Activated CD8-positive, alpha-beta memory T cell treated with anti-CD3 and anti-CD28 coated beads for 24 hours (primary cell): ENCODE data around the gene PAX2.
A peak's percentile ranks its signal among the peaks of the same experiment; 100 is the strongest.

Source experiments
- DNase-seq: peaks from one replicate; pipeline ENCODE4 v3.0.0-alpha.2; 2020

The PAX2 gene

GRCh38 chr10:100725071-100725471, 20.3 kb upstream of the PAX2 start:
- DNase-seq, result no peak

- DNase-seq, result no peak
Measured at GRCh38 chr10:100725869-100726426, 19.4 kb upstream of the PAX2 start.

GRCh38 chr10:100727808-100728207, 17.6 kb upstream of the PAX2 start:
- DNase-seq, result no peak

GRCh38 chr10:100728928-100729861, 16.2 kb upstream of the PAX2 start:
- DNase-seq, result peak; percentile 68

- no peak for DNase-seq
Measured at GRCh38 chr10:100729862-100730724, 15.3 kb upstream of the PAX2 start.

GRCh38 chr10:100730725-100731406, 14.5 kb upstream of the PAX2 start:
- DNase-seq, result peak; percentile 55

- DNase-seq, result no peak
Measured at GRCh38 chr10:100731407-100732240, 13.8 kb upstream of the PAX2 start.

- DNase-seq, result no peak
Measured at GRCh38 chr10:100732241-100732596, 13.2 kb upstream of the PAX2 start.

- no peak for DNase-seq
Measured at GRCh38 chr10:100733329-100733728, 12.1 kb upstream of the PAX2 start.

GRCh38 chr10:100734295-100735086, 10.9 kb upstream of the PAX2 start:
- DNase-seq, result no peak

- no peak for DNase-seq
Measured at GRCh38 chr10:100735087-100735336, 10.4 kb upstream of the PAX2 start.

- no peak for DNase-seq
Measured at GRCh38 chr10:100735337-100736143, 9.8 kb upstream of the PAX2 start.

GRCh38 chr10:100736144-100736808, 9.1 kb upstream of the PAX2 start:
- no peak for DNase-seq

- no peak for DNase-seq
Measured at GRCh38 chr10:100736809-100737354, 8.5 kb upstream of the PAX2 start.

GRCh38 chr10:100737355-100738054, 7.9 kb upstream of the PAX2 start:
- DNase-seq, result peak; percentile 66

GRCh38 chr10:100738055-100738827, 7.1 kb upstream of the PAX2 start:
- DNase-seq, result no peak

- DNase-seq, result no peak
Measured at GRCh38 chr10:100739517-100740368, 5.6 kb upstream of the PAX2 start.
